Esophagus squamous epithelium (tissue), 5 donors: Measurements from ENCODE around the gene MCTP2. TPM values are rescaled to one million over a fixed set of nuclear protein-coding genes. Genes with fewer than 3 reads are reported as not detected.
"Not testable (repeated sequence)": the region's sequence is repeated elsewhere in the genome, so short reads cannot be mapped to it uniquely, and the experiment has no call there.

Source experiments
- DNase-seq: peaks from one replicate; lab custom pipeline; 2025; lab: John Stamatoyannopoulos, UW
- H3K27ac ChIP-seq, 4 donors: fragments of 200-600 bp; sonication (generic); one replicate each; pipeline ENCODE4 v1.5.1; 2016 to 2019; ENCODE audit warnings: mild to moderate bottlenecking in 1 of 4
- H3K27me3 ChIP-seq, 4 donors: fragments of 200-600 bp; sonication (generic); 1 replicate in 3 of 4; 2 replicates in 1 of 4; pipeline versions ENCODE4 v1.5.1 to v1.6.0; 2017 to 2021; ENCODE audit warnings: antibody characterized with exemption in 1 of 4
- H3K36me3 ChIP-seq, 3 donors: fragments of 200-600 bp; sonication (generic); one replicate each; pipeline ENCODE4 v1.5.1; 2016 to 2019
- H3K4me1 ChIP-seq, 3 donors: fragments of 200-600 bp; sonication (generic); one replicate each; pipeline ENCODE4 v1.5.1; 2017 to 2019
- H3K4me3 ChIP-seq, 4 donors: fragments of 200-600 bp; sonication (generic); 1 replicate in 3 of 4; 2 replicates in 1 of 4; pipeline ENCODE4 v1.5.1; 2016 to 2019; ENCODE audit warnings: mild to moderate bottlenecking in 2 of 4, moderate library complexity in 1 of 4
- H3K9me3 ChIP-seq, 3 donors: fragments of 200-600 bp; sonication (generic); one replicate each; pipeline ENCODE4 v1.5.1; 2016 to 2019
- CTCF ChIP-seq, 6 experiments: fragments of 450-650 bp in 4 of 6; fragments of 200-600 bp in 2 of 6; sonication (generic) in 2 of 6; IDR thresholded peaks; one replicate each; pipeline ENCODE4 v1.5.1; 2016 to 2019; ENCODE audit warnings: antibody characterized with exemption in 6 of 6, mild to moderate bottlenecking in 4 of 6, moderate library complexity in 4 of 6
- POLR2A ChIP-seq, 4 donors: fragments of 450-650 bp; IDR thresholded peaks; one replicate each; pipeline ENCODE4 v1.6.1; 2017; ENCODE audit warnings: antibody characterized with exemption in 4 of 4, mild to moderate bottlenecking in 4 of 4, moderate library complexity in 3 of 4
- WGBS, 2 donors: methylation state at CpG; one replicate each; pipeline ENCODE4 v1.1.5; 2018; 5-methylcytosine and 5-hydroxymethylcytosine counted together
- intact Hi-C: fragments of 100-400 bp; cut with DNase I; formaldehyde crosslinking; loops from one replicate; pipeline ENCODE4 v1.15.0; 2022
- total RNA-seq, 4 donors: library from RNA; depleted of rRNA; stranded (reverse); fragments of >200 nt; gene quantifications; one replicate each; pipeline ENCODE4 v1.1.0, GENCODE V29; 2016
- donor health status: DM: yes; HTN: yes; CAD: no.

MCTP2 gene
- total RNA-seq, 4 donors from 2014 or later, result 11.2 to 29.9 (median 15.6) TPM

- H3K27ac ChIP-seq, result no peak overlapping the region
- intact Hi-C loops, result no loop called here
- H3K9me3 ChIP-seq, result no peaks in the 10 kb centered on the region
- no peaks in the 10 kb centered on the region for H3K36me3 ChIP-seq
- TF ChIP-seq CTCF (IDR thresholded peaks at IDR 0.05) (no peak), POLR2A (IDR thresholded peaks at IDR 0.05) (no peak)
- WGBS, 2 donors, result 23 to 39% methylated on average over 3 of the region's 3 CpGs
- no peaks in the 10 kb centered on the region for H3K27me3 ChIP-seq
- no peak overlapping the region for H3K4me3 ChIP-seq
- no peak for DNase-seq
- H3K4me1 ChIP-seq, result peaks cover 0 to 5% (median 0%) of the 10 kb centered on the region in 3 donors
Measured at GRCh38 chr15:94493176-94493575, 261.8 kb downstream of the MCTP2 start.

- H3K27ac ChIP-seq, H3K36me3 ChIP-seq, DNase-seq, H3K4me1 ChIP-seq, H3K4me3 ChIP-seq, H3K27me3 ChIP-seq, H3K9me3 ChIP-seq, intact Hi-C loops: not testable (repeated sequence)
- 48 to 52% methylated on average over 1 of the region's 1 CpG for WGBS, 2 donors
Measured at GRCh38 chr15:94493586-94493985, 262.2 kb downstream of the MCTP2 start.

DNA sequence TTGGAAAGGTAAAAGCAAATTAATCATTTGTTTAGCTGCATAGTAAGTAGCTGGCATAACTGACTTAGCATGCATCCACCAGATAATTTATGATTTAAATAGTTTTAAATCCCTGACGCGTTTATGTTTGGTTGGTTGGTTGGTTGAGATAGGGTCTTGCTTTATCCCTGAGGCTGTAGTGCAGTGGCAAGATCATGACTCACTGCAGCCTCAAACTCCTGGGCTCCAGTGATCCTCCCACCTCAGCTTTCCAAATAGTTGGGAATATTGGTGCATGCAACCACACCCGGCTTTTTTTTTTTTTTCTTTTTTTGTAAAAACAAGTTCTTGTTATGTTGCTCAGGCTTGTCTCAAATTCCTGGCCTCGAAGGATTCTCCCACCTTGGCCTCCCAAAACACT is 263.4 kb downstream of the MCTP2 start:
- Histone ChIP-seq H3K4me1 (peaks cover 0 to 5% (median 0%) of the 10 kb centered on the region in 3 donors), H3K9me3 (no peaks in the 10 kb centered on the region), H3K4me3 (no peak overlapping the region), H3K27ac (no peak overlapping the region), H3K36me3 (no peaks in the 10 kb centered on the region), H3K27me3 (no peaks in the 10 kb centered on the region)
- DNase-seq, result no peak
- 31 to 34% methylated on average over 4 of the region's 4 CpGs for WGBS, 2 donors
- intact Hi-C loops, result no loop called here
- TF ChIP-seq CTCF (IDR thresholded peaks at IDR 0.05), result no peak

GRCh38 chr15:94503293-94503692 is 271.9 kb downstream of the MCTP2 start:
- intact Hi-C loops, result no loop called here
- WGBS, 2 donors, result 48 to 55% methylated on average over 2 of the region's 2 CpGs
- H3K4me3 ChIP-seq, result no peak overlapping the region
- H3K27ac ChIP-seq, result no peak overlapping the region
- H3K4me1 ChIP-seq, result no peaks in the 10 kb centered on the region
- no peak for DNase-seq
- no peaks in the 10 kb centered on the region for H3K9me3 ChIP-seq
- peaks cover 0 to 9% (median 0%) of the 10 kb centered on the region in 4 donors for H3K27me3 ChIP-seq
- H3K36me3 ChIP-seq, result no peaks in the 10 kb centered on the region
- TF ChIP-seq CTCF (IDR thresholded peaks at IDR 0.05) (no peak), POLR2A (IDR thresholded peaks at IDR 0.05) (no peak)

DNA sequence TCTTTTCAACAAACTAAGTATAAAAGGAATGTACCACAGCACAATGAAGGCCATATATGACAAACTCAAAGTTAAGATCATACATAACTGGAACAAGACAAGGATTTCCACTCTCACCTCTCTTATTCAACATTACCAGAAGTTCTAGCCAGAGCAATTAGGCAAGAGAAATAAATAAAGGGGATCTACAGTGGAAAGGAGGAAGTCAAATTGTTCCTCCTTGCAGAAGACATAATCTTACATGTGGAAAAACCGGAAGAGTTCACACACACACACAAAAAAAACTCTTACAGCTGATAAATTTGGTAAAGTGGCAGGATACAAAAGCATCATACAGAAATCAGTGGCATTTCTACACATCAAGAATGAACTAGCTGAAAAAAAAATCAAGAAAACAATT is 277.9 kb downstream of the MCTP2 start:
- Histone ChIP-seq H3K9me3 (no peaks in the 10 kb centered on the region), H3K27ac (no peak overlapping the region), H3K4me1 (no peaks in the 10 kb centered on the region), H3K36me3 (no peaks in the 10 kb centered on the region), H3K4me3 (no peak overlapping the region), H3K27me3 (peaks cover 0 to 9% (median 0%) of the 10 kb centered on the region in 4 donors)
- DNase-seq, result no peak
- TF ChIP-seq CTCF (IDR thresholded peaks at IDR 0.05) (no peak), POLR2A (IDR thresholded peaks at IDR 0.05) (no peak)
- intact Hi-C loops, result no loop called here
- WGBS, 2 donors, result 59 to 68% methylated on average over 1 of the region's 1 CpG

DNA sequence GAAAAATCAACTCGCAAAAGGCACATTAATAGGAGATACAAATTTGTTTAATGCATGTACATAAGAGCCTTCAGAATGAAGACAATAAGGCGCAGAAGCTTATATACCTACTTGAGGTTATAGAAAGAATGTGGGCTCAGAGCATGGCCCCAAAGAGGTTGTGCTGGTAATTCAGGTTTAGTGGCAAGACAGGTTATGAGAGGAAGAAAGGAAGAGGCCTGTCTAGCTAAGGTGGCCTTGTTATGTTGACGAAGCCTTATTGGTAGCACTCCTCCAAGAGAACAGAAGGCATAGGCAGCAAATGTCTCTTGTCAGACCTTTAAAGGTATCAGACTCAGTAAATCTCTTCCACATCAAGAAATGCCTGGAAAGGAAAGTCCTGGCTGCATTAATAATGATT is 290.8 kb downstream of the MCTP2 start:
- TF ChIP-seq POLR2A (IDR thresholded peaks at IDR 0.05), result no peak
- no peak for TF ChIP-seq CTCF (IDR thresholded peaks at IDR 0.05)
- no peak for DNase-seq
- peak overlapping the region in 1 of 4 donors; percentile 47 for H3K27ac ChIP-seq
- 58 to 72% methylated on average over 3 of the region's 3 CpGs for WGBS, 2 donors
- no peaks in the 10 kb centered on the region for H3K9me3 ChIP-seq
- H3K36me3 ChIP-seq, result no peaks in the 10 kb centered on the region
- no peak overlapping the region for H3K4me3 ChIP-seq
- H3K27me3 ChIP-seq, result no peaks in the 10 kb centered on the region
- peaks cover 0 to 4% (median 0%) of the 10 kb centered on the region in 3 donors for H3K4me1 ChIP-seq
- intact Hi-C loops, result no loop called here
